Measurements from ENCODE around the gene ZNF45.
"Not testable (repeated sequence)": the region's sequence is repeated elsewhere in the genome, so short reads cannot be mapped to it uniquely, and the experiment has no call there.

Gene ZNF45

GRCh38 chr19:43901395-43902390, 33.4 kb downstream of the ZNF45 start:
- DNase-seq (ENCODE audit: low read depth) = peak; percentile 66
- H3K4me3 ChIP-seq (ENCODE audit: low read depth, low read length) = peak overlapping the region; percentile 57
- TF ChIP-seq, protein P1, sequence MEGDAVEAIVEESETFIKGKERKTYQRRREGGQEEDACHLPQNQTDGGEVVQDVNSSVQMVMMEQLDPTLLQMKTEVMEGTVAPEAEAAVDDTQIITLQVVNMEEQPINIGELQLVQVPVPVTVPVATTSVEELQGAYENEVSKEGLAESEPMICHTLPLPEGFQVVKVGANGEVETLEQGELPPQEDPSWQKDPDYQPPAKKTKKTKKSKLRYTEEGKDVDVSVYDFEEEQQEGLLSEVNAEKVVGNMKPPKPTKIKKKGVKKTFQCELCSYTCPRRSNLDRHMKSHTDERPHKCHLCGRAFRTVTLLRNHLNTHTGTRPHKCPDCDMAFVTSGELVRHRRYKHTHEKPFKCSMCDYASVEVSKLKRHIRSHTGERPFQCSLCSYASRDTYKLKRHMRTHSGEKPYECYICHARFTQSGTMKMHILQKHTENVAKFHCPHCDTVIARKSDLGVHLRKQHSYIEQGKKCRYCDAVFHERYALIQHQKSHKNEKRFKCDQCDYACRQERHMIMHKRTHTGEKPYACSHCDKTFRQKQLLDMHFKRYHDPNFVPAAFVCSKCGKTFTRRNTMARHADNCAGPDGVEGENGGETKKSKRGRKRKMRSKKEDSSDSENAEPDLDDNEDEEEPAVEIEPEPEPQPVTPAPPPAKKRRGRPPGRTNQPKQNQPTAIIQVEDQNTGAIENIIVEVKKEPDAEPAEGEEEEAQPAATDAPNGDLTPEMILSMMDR (IDR thresholded peaks at IDR 0.05; ENCODE audit: low read depth, low read length, missing control alignments) = no peak

GRCh38 chr19:43895727-43896308, 39.3 kb downstream of the ZNF45 start:
- DNase-seq (ENCODE audit: low read depth) = no peak
- no peak overlapping the region for H3K4me3 ChIP-seq (ENCODE audit: low read depth, low read length)
- TF ChIP-seq, protein P1 (IDR thresholded peaks at IDR 0.05; ENCODE audit: low read depth, low read length, missing control alignments) = no peak

- DNase-seq (ENCODE audit: low read depth) = no peak
- H3K4me3 ChIP-seq (ENCODE audit: low read depth, low read length) = no peak within 1 kb of the TSS
- TF ChIP-seq, protein P1 (IDR thresholded peaks at IDR 0.05; ENCODE audit: low read depth, low read length, missing control alignments) = no peak
Observed at GRCh38 chr19:43883864-43884263, 51.2 kb downstream of the ZNF45 start, which contains the start of gene ZNF404. TSS of gene ZNF404 (minus strand) at chr19:43883964.

- no peak overlapping the region for H3K4me3 ChIP-seq (ENCODE audit: low read depth, low read length)
- TF ChIP-seq, protein P1 (IDR thresholded peaks at IDR 0.05; ENCODE audit: low read depth, low read length, missing control alignments) = no peak
- no peak for DNase-seq (ENCODE audit: low read depth)
Observed at GRCh38 chr19:43880483-43880882, 54.6 kb downstream of the ZNF45 start.

- TF ChIP-seq, protein P1 (IDR thresholded peaks at IDR 0.05; ENCODE audit: low read depth, low read length, missing control alignments) = no peak
- H3K4me3 ChIP-seq (ENCODE audit: low read depth, low read length) = no peak overlapping the region
- DNase-seq (ENCODE audit: low read depth) = no peak
Observed at GRCh38 chr19:43872547-43873336, 62.3 kb downstream of the ZNF45 start.

GRCh38 chr19:43866923-43867322, 68.2 kb downstream of the ZNF45 start:
- DNase-seq (ENCODE audit: low read depth); H3K4me3 ChIP-seq (ENCODE audit: low read depth, low read length): not testable (repeated sequence)

All from GM12864 (cell line).